Measurements from ENCODE around the gene TAF11L8. TPM values are rescaled to one million over a fixed set of nuclear protein-coding genes. Genes with fewer than 3 reads are reported as not detected.
"Not testable (repeated sequence)": the region's sequence is repeated elsewhere in the genome, so short reads cannot be mapped to it uniquely, and the experiment has no call there.

TAF11L8 gene
- total and polyA plus RNA-seq, 4 donors: not detected

GRCh38 chr5:17604951-17605350 is 14.2 kb upstream of the TAF11L8 start:
- Histone ChIP-seq H3K27me3 (ENCODE audit: control insufficient read depth in 3 of 3, insufficient read depth in 3 of 3, low read length in 2 of 3) (no peaks in the 10 kb centered on the region), H3K27ac (ENCODE audit: low read depth in 1 of 2, low read length in 1 of 2) (no peak overlapping the region), H3K36me3 (ENCODE audit: control insufficient read depth in 4 of 4, insufficient read depth in 4 of 4, low read length in 4 of 4) (no peaks in the 10 kb centered on the region), H3K4me3 (no peak overlapping the region), H3K9ac (ENCODE audit: insufficient read depth in 1 of 2, low read length in 2 of 2) (no peak overlapping the region), H3K4me1 (ENCODE audit: control insufficient read depth in 5 of 5, insufficient read depth in 5 of 5, low read length in 5 of 5) (no peaks in the 10 kb centered on the region), H3K9me3 (ENCODE audit: control insufficient read depth in 4 of 4, insufficient read depth in 3 of 4, low read length in 3 of 4) (no peaks in the 10 kb centered on the region)
- WGBS, 2 donors: 96 to 97% methylated on average over 14 of the region's 14 CpGs
- TF ChIP-seq, protein P1, sequence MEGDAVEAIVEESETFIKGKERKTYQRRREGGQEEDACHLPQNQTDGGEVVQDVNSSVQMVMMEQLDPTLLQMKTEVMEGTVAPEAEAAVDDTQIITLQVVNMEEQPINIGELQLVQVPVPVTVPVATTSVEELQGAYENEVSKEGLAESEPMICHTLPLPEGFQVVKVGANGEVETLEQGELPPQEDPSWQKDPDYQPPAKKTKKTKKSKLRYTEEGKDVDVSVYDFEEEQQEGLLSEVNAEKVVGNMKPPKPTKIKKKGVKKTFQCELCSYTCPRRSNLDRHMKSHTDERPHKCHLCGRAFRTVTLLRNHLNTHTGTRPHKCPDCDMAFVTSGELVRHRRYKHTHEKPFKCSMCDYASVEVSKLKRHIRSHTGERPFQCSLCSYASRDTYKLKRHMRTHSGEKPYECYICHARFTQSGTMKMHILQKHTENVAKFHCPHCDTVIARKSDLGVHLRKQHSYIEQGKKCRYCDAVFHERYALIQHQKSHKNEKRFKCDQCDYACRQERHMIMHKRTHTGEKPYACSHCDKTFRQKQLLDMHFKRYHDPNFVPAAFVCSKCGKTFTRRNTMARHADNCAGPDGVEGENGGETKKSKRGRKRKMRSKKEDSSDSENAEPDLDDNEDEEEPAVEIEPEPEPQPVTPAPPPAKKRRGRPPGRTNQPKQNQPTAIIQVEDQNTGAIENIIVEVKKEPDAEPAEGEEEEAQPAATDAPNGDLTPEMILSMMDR (IDR thresholded peaks at IDR 0.05; ENCODE audit: control extremely low read depth, extremely low read depth): no peak
- ATAC-seq (ENCODE audit: insufficient read depth, low FRiP score) (no peak), DNase-seq (no peak)

GRCh38 chr5:17603880-17604279 is 13.1 kb upstream of the TAF11L8 start, which contains the start of gene TAF11L11:
TAF11L11 (plus strand) TSS chr5:17604183.
- H3K9ac ChIP-seq (ENCODE audit: insufficient read depth in 1 of 2, low read length in 2 of 2); H3K4me3 ChIP-seq; H3K27me3 ChIP-seq (ENCODE audit: control insufficient read depth in 3 of 3, insufficient read depth in 3 of 3, low read length in 2 of 3); H3K36me3 ChIP-seq (ENCODE audit: control insufficient read depth in 4 of 4, insufficient read depth in 4 of 4, low read length in 4 of 4); H3K4me1 ChIP-seq (ENCODE audit: control insufficient read depth in 5 of 5, insufficient read depth in 5 of 5, low read length in 5 of 5); DNase-seq; H3K9me3 ChIP-seq (ENCODE audit: control insufficient read depth in 4 of 4, insufficient read depth in 3 of 4, low read length in 3 of 4); H3K27ac ChIP-seq (ENCODE audit: low read depth in 1 of 2, low read length in 1 of 2); ATAC-seq (ENCODE audit: insufficient read depth, low FRiP score): not testable (repeated sequence)
- WGBS, 2 donors: 70 to 73% methylated on average over 6 of the region's 6 CpGs

DNA sequence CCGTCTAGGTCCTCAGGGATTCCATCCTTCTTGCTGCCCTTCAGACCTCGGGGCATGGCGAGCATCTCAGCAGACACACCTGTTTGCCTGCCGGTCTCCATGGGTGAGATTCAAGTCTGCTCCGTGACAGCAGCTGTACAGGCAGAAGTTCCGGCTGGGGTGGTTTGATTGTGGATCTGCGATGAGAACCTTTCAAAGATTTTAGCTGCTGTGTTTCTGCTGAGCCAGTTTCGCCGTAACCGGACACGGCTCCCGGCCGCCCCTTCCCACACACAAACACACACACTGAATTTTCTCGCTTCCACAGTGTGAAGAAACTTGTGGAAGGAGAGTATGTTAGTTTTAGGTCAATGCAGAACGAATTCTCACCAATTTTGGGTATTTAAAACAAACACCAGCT is 7.0 kb upstream of the TAF11L8 start, which contains the start of gene TAF11L10:
Gene TAF11L10, minus strand, starts transcription at position 101 of the 400 bp plus-strand sequence.
- not testable (repeated sequence) for H3K27me3 ChIP-seq (ENCODE audit: control insufficient read depth in 3 of 3, insufficient read depth in 3 of 3, low read length in 2 of 3); H3K9me3 ChIP-seq (ENCODE audit: control insufficient read depth in 4 of 4, insufficient read depth in 3 of 4, low read length in 3 of 4); ATAC-seq (ENCODE audit: insufficient read depth, low FRiP score); H3K4me1 ChIP-seq (ENCODE audit: control insufficient read depth in 5 of 5, insufficient read depth in 5 of 5, low read length in 5 of 5); H3K27ac ChIP-seq (ENCODE audit: low read depth in 1 of 2, low read length in 1 of 2); H3K9ac ChIP-seq (ENCODE audit: insufficient read depth in 1 of 2, low read length in 2 of 2); H3K36me3 ChIP-seq (ENCODE audit: control insufficient read depth in 4 of 4, insufficient read depth in 4 of 4, low read length in 4 of 4); H3K4me3 ChIP-seq; DNase-seq
- WGBS, 2 donors: no CpG with 5 or more reads among the region's 15 CpGs

GRCh38 chr5:17594255-17594654 is 3.5 kb upstream of the TAF11L8 start, which contains the start of gene TAF11L9:
TAF11L9 (minus strand) TSS chr5:17594394.
- H3K4me1 ChIP-seq (ENCODE audit: control insufficient read depth in 5 of 5, insufficient read depth in 5 of 5, low read length in 5 of 5); H3K4me3 ChIP-seq; ATAC-seq (ENCODE audit: insufficient read depth, low FRiP score); H3K9ac ChIP-seq (ENCODE audit: insufficient read depth in 1 of 2, low read length in 2 of 2); H3K27ac ChIP-seq (ENCODE audit: low read depth in 1 of 2, low read length in 1 of 2); DNase-seq; H3K27me3 ChIP-seq (ENCODE audit: control insufficient read depth in 3 of 3, insufficient read depth in 3 of 3, low read length in 2 of 3); H3K9me3 ChIP-seq (ENCODE audit: control insufficient read depth in 4 of 4, insufficient read depth in 3 of 4, low read length in 3 of 4); H3K36me3 ChIP-seq (ENCODE audit: control insufficient read depth in 4 of 4, insufficient read depth in 4 of 4, low read length in 4 of 4): not testable (repeated sequence)
- 92 to 100% methylated on average over 3 to 10 of the region's 15 CpGs for WGBS, 2 donors

- H3K9me3 ChIP-seq (ENCODE audit: control insufficient read depth in 4 of 4, insufficient read depth in 3 of 4, low read length in 3 of 4); ATAC-seq (ENCODE audit: insufficient read depth, low FRiP score); DNase-seq; H3K27ac ChIP-seq (ENCODE audit: low read depth in 1 of 2, low read length in 1 of 2); H3K4me3 ChIP-seq; H3K4me1 ChIP-seq (ENCODE audit: control insufficient read depth in 5 of 5, insufficient read depth in 5 of 5, low read length in 5 of 5); H3K36me3 ChIP-seq (ENCODE audit: control insufficient read depth in 4 of 4, insufficient read depth in 4 of 4, low read length in 4 of 4); H3K9ac ChIP-seq (ENCODE audit: insufficient read depth in 1 of 2, low read length in 2 of 2); H3K27me3 ChIP-seq (ENCODE audit: control insufficient read depth in 3 of 3, insufficient read depth in 3 of 3, low read length in 2 of 3): not testable (repeated sequence)
- WGBS, 2 donors: no CpG with 5 or more reads among the region's 16 CpGs
Observed at GRCh38 chr5:17585658-17586057, 5.1 kb downstream of the TAF11L8 start, which contains the start of gene TAF11L7. TAF11L7 (minus strand) TSS chr5:17585758.

Small RNA genes within 50 kb of the gene (small RNA-seq; reads per million reads assigned to genes)
- gene AC233724.3 (ENCODE audit: low replicate concordance) (not detected), gene AC233724.6 (ENCODE audit: low replicate concordance) (not detected), gene AC233724.7 (ENCODE audit: low replicate concordance) (not detected)

Other genes starting within 250 kb of the TAF11L8 start
- not detected for gene TAF11L2, start 92.7 kb downstream of the TAF11L8 start, total RNA-seq
- under 1 TPM in 1 of 2 donors, not detected in 1; 0.29 TPM for gene TAF11L2, start 92.7 kb downstream of the TAF11L8 start, polyA plus RNA-seq
- not detected for gene TAF11L3, start 72.6 kb downstream of the TAF11L8 start, total RNA-seq
- gene TAF11L3, start 72.6 kb downstream of the TAF11L8 start, polyA plus RNA-seq: not detected
- not detected for gene TAF11L4, start 69.2 kb downstream of the TAF11L8 start, total RNA-seq
- gene TAF11L4, start 69.2 kb downstream of the TAF11L8 start, polyA plus RNA-seq: not detected
- not detected for gene TAF11L5, start 65.7 kb downstream of the TAF11L8 start, total RNA-seq
- gene TAF11L5, start 65.7 kb downstream of the TAF11L8 start, polyA plus RNA-seq: not detected
- not detected for gene TAF11L6, start 62.3 kb downstream of the TAF11L8 start, total RNA-seq
- gene TAF11L6, start 62.3 kb downstream of the TAF11L8 start, polyA plus RNA-seq: not detected
- gene TAF11L7, start 5.2 kb downstream of the TAF11L8 start, total RNA-seq: not detected
- gene TAF11L7, start 5.2 kb downstream of the TAF11L8 start, polyA plus RNA-seq: not detected
- gene TAF11L9, start 3.4 kb upstream of the TAF11L8 start, total RNA-seq: not detected
- not detected for gene TAF11L9, start 3.4 kb upstream of the TAF11L8 start, polyA plus RNA-seq
- gene TAF11L10, start 6.9 kb upstream of the TAF11L8 start, total RNA-seq: not detected
- not detected for gene TAF11L10, start 6.9 kb upstream of the TAF11L8 start, polyA plus RNA-seq
- not detected for gene TAF11L11, start 13.2 kb upstream of the TAF11L8 start, total RNA-seq
- not detected for gene TAF11L11, start 13.2 kb upstream of the TAF11L8 start, polyA plus RNA-seq
- gene TAF11L12, start 19.4 kb upstream of the TAF11L8 start, total RNA-seq: not detected
- gene TAF11L12, start 19.4 kb upstream of the TAF11L8 start, polyA plus RNA-seq: not detected
- not detected for gene TAF11L13, start 41.1 kb upstream of the TAF11L8 start, total RNA-seq
- not detected for gene TAF11L13, start 41.1 kb upstream of the TAF11L8 start, polyA plus RNA-seq
- not detected for gene TAF11L14, start 43.5 kb upstream of the TAF11L8 start, total RNA-seq
- gene TAF11L14, start 43.5 kb upstream of the TAF11L8 start, polyA plus RNA-seq: not detected